Right lobe of liver (tissue), 4 donors: ENCODE data around the gene C6.

Experiments used
- CTCF ChIP-seq, 4 donors: fragments of 200-600 bp in 3 of 4; fragments of 450-650 bp in 1 of 4; IDR thresholded peaks; one replicate each; pipeline versions ENCODE4 v1.5.1 to v1.8.0; 2016 to 2022; ENCODE audit warnings: antibody characterized with exemption in 4 of 4, mild to moderate bottlenecking in 2 of 4
- POLR2A ChIP-seq: fragments of 450-650 bp; IDR thresholded peaks from one replicate; pipeline ENCODE4 v1.6.1; 2017; ENCODE audit warnings: antibody characterized with exemption, mild to moderate bottlenecking
- donor health status: DM: no; HTN: no; CAD: no.
- donor health status: DM: no; HTN: no; CAD: no.
- donor health status: DM: no; HTN: yes; CAD: no.

GRCh38 chr5:41256400-41256799, 43.1 kb upstream of the C6 start:
- TF ChIP-seq CTCF (IDR thresholded peaks at IDR 0.05) = no peak
- no peak for TF ChIP-seq POLR2A
